Stimulated activated CD4-positive, alpha-beta T cell treated with anti-CD3 and anti-CD28 coated beads, Interleukin-4, amount 100 ng/mL, for 24 hours (primary cell): ENCODE results near the gene ANKRD61.
"Not testable (repeated sequence)": the region's sequence is repeated elsewhere in the genome, so short reads cannot be mapped to it uniquely, and the experiment has no call there.

Experiments used
- DNase-seq: peaks from one replicate; pipeline ENCODE4 v3.0.0-alpha.2; 2020

ANKRD61 gene

DNA sequence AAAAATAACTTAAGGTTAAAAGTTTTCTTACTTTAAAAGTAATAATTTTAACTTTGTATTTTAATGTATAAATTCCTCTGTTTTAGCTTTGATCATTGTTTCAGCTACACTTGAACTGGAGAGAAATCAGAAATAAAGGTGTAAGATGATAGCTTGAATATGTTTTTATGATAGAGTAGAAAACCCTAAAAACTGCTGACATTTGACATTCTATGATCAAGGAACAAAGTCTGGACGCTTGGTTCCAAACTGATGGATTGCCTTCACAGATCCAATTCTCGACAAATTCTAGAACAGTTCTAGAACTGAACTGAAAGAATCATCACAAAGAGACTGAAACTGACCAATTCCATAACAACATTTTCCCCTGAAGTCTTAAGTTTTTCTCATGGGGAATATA, at the start of gene ANKRD61:
ANKRD61 (plus strand) TSS at position 389 of the 400 bp plus-strand sequence; CDS start at position 389, 0 bp downstream.
- no peak for DNase-seq

DNA sequence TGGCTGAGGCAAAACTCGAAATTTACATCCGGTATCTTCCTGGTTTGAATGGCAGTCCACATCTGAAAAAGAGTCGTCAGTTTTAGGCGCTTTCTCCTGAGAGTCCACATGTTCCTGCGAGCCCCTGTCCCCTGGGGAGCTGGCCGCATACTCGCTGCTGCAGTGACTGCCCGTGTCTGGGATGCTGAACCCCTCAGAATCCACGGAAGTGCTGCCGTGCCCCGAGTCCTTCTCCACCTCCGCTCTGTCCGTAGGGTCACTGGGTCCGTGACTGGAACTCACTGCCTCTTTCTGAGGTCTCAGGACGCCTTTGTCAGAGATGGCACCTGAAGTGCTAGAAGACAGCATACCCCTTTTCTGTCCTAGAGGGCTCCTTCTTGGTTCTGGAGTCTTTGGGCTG, 44.1 kb upstream of the ANKRD61 start:
- DNase-seq, result not testable (repeated sequence)

DNA sequence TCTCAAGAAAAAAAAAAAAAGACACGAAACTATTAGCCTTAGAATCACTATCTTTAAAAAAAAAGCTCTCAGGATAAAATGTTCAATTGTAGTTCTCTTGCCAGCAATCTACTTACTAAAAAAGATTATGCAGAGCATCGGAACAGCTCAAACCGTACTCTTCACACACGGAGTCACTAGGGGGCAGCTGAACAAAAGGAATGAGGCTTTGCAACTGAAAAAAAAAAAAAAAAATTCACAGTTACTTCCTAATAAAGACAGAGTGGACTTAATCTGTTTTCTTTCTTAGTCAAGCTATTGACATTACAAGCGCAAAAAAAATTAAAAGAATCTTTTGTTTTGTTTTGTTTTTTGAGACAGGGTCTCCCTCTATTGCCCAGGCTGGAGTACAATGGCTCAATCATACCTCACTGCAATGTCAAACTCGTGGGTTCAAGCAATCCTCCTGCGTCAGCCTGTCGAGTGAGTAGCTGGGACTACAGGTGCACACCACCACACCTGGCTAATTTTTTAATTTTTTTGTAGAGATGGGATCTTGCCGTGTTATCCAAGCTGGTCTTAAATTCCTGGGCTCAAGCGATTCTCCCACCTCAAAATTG, 33.9 kb upstream of the ANKRD61 start:
- DNase-seq, result peak; percentile 43

DNA sequence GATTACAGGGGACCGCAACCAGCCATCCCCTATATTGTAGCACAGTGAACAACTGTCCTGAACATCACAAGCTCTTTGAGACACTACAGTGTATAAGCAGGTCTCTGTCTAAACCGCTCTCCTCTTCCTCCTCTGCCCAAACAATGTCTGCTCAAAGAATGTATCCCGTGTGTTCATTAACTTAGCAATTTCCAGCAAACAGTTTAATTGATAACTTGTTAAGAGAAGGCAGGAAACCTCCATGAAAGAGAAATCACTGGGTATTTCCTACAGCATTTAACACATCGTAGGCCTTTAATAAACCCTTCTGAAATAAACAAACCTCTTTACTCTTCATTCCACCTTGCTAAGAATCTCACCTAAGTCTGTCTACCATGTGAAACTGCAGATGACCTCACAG, 23.8 kb upstream of the ANKRD61 start:
- no peak for DNase-seq

DNA sequence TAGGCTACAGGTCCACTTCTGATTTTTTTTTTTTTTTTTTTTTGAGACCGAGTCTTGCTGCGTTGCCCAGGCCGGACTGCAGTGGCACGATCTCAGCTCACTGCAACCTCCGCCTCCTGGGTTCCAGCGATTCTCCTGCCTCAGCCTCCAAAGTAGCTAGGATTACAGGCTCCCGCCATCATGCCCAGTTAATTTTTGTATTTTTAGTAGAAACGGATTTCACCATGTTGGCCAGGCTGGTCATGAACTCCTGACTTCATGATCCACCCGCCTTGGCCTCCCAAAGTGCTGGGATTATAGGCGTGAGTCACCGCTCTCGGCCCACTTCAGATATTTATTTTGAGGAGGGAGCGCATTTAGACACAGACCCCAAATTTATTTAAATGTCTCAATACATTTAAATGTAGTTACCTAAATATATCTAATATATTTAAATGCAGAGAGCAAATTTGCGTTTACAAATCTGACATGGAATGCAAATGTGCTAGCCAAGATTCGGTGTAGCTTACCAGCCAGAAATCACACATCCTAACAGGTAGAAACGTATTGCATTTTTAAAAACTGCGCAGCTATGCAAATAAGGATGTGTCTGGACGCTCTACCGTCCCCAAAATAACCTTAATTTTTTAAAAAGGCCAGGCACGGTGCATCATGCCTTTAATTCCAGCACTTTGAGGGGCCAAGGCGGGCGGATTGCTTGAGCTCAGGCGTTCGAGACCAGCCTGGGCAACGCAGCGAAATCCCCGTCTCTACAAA, 23.2 kb upstream of the ANKRD61 start:
- not testable (repeated sequence) for DNase-seq

DNA sequence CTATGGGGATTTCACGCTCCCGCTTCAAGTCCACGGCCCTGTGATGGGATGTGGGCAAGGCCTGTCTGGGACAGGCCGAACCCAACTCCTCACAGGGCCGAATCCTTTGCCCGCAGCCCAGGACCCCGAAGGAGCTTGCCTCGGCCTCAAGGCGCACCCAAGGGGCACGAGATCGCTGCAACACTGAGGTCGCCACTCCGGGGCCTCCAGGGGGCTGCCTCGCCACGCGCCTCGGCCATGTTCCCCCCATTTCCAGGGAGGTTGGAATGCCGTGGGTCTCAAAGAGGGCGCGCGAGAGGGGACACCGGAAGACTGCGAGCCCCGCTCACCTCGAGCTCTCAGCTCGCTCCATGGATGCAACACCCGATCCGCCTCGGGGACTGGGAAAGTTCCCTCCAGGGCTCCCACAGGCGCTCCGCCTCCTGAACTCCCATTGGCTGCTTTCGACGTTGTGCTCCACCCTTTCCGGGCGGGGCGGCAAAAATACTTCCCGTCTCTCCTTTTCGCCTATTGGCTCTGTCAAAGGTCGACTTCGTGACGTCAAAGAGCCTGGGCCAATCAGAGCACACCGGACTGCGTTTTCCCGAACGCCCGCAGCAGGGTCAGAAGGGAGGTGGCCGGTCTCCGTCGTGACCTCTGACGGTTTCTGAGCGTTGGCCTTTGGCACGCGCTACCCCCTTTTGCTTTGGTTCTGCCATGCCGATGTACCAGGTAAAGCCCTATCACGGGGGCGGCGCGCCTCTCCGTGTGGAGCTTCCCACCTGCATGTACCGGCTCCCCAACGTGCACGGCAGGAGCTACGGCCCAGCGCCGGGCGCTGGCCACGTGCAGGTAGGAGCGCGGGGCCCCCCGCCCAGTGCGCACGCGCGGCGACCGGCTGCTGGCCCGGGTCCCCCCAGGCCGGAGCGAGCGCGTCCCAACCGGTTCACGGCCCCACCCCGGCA, 22.2 kb upstream of the ANKRD61 start, which contains the start of the genes AIMP2 and PMS2:
AIMP2 (plus strand) TSS at position 605 of the 944 bp plus-strand sequence; CDS start at position 697, 92 bp downstream.
PMS2 (minus strand) TSS at position 382 of the 944 bp plus-strand sequence; CDS start at position 352, 30 bp downstream.
- DNase-seq, result peak; percentile 98

DNA sequence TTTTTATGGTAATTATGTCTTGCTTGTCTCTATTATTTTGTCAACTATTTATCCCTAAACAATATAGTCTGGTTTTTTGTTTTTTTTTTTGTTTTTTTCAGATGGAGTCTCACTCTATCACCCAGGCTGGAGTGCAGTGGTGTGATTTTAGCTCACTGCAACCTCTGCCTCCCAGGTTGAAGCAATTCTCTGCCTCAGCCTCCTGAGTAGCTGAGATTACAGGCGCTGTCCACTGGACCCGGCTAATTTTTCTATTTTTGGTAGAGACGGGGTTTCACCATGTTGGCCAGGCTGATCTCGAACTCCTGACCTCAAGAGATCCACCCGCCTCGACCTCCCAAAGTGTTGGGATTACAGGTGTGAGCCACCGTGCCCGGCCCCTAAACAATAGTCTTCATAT, 20.8 kb upstream of the ANKRD61 start:
- not testable (repeated sequence) for DNase-seq

DNA sequence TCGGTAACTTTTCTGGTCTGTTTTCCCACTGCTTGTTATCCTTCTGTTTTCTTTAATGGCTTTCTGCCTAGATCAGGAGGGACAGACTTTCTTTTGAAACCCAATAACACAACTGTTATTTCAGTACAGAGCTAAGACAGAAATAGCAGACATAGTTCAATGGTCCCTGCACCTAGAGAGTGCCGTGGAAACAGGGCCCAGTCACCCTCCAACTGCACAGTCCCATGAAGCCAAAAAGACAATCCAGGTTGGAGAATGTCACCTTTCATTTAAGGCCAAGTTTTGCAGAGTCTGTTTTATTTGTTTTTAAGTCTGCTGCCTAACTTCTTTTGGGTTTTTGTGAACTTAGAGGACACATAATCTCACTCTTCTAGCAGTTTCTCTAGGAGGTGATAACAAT, 19.6 kb upstream of the ANKRD61 start:
- no peak for DNase-seq

DNA sequence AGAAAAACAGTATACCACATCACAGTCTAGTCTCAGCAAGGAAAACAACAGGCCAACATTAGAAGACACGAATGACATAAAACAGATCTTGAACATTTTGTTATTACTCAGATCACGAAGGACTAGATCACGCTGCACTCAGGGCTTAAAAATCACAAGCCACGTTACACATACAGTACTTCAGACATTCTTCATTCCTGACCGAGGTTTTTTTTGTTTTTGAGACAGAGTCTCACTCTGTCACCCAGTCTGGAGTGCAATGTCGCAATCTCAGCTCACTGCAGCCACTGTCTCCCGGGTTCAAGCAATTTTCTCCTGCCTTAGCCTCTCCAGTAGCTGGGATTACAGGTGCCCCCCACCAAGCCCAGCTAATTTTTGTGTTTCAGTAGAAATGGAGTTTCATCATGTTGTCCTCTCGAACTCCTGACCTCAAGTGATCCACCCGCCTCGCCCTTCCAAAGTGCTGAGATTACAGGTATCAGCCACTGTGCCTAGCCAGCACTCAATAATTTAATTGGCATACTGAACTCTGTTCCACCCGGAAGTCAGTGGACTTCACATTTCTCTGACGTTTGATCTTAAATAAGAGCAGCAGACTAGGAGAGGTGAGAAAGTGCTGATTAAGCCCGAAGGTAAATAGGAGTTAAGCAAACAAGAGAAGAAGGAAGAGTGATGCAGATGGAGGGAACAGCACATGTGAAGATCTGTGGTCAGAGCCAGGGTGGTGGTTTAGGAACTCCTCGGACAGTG, 18.6 kb upstream of the ANKRD61 start:
- DNase-seq, result no peak

DNA sequence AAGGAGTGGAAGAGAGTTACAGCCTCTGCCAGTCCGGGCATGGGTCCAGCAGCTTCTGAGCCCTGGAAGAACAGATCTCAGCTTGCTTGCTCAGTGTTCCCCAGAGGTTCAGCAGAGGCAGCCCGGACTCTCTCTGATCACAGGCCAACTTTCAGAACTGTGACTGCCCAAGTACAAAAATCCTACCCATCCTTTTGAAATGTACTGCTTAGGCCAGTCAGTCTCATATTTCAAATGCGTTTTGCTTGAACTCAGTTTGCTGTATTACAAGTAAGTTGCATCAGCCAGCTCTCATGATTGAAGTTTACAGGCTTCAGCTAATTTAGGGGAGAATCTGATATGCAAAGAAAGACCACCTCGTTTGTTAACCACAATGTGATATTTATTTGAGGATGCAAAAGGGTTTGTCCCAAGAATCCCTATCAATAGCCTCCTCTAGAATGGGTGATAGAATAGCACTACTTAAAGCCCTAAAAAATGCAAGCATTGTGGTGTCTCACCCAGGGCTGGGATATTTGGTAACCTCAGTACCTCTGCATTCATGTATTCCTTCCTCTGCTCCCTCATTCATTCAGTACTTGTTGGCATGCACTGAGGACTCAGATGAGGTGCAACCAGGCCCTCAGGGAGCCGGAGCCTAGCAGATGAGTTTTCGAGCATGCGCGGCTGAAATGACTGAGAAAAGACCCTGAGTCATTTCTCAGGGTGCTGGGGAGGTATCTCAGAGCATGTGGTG, 15.1 kb upstream of the ANKRD61 start:
- no peak for DNase-seq

DNA sequence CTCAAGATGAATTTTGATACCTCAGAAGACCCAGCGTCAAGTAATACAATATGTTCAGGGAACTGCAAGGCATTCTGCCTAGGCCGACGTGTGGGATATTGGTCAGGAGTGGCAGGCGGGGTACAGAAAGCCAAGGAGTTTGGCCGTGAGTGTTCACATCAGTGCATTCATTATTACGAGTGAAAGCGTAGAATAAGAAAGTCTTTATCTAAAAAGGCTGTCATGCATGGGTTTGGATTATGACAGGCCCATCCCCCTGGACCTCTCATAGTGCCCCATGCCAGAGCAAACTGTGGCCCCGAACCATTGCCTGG, 14.6 kb upstream of the ANKRD61 start:
- DNase-seq, result no peak

DNA sequence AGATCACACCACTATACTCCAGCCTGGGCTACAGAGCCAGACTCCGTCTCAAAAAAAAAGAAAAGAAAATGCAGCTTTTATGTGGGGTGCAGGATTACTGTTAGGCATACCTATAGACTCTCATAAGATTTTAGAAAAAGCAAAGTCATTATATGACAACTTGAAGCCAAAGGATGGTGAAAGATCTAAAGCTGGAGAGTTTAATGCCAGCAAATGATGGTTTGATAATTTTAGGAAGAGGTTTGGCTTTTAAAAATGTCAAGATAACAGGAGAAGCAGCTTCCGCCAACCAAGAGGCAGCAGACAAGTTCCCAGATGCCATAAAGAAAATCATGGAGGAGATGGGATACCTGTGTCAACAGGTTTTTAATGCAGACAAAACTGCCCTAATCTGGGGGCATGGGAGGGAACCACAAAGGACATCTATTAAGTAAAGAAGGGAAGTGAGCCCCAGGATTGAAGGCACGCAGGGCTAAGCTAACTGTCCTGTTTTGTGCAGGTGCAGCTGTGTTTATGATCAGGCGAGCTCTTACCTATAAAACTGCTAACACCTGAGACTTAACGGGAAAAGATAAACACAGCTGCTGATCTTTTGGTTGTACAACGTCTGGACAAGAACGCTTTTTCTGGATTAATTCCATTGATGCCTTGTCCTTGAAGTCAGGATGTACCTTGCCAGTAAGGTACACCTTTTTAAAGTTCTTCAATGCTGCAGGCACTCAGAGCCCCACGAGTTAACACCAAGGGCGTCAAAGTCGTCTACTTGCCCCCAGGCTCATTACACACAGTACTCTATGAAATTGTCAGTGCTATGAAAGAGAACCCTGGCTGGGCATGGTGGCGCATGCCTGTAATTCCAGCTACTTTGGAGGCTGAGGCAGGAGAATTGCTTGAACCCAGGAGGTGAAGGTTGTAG, 10.5 kb upstream of the ANKRD61 start:
- no peak for DNase-seq

DNA sequence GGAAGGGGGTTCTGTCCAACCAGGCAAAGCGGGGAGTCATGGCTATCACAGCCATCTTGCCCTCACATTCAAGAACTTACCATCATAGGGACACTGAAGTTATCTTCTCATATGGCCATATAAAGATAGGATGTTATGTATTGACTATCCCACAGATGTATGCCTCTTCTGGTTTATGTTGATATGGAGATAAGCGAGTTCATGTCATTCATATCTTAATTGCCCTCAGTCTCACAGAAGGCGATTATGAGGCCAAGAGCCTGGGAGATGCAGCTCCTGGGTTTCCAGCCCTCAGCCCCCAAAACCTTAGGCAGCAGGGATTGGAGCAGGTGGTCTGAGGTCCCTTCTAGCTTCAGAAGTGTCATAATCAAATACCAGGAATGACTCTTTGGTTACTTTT, 8.5 kb upstream of the ANKRD61 start:
- no peak for DNase-seq

DNA sequence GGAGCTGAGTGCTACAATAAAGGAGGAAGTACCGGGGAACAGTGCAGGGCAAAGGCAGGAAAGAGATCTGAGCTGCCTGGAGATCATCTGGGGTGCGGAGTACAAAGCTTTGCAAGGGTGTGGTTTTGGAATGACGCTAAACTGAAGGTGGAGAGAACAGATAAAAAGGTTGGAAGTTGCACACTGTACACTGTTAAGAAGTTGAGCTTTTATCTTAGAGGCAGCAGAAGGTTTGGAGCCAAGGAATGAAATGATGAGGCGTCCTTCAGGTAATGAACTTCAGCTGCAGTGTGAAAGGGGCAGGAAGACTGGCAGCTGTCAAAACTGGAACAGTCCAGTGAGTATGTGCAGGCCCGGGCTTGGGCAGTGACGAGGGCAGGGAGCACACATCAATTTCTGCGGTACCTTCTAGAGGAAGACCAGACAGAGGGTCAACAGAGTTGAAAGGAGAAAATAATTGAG, 7.2 kb upstream of the ANKRD61 start:
- no peak for DNase-seq

DNA sequence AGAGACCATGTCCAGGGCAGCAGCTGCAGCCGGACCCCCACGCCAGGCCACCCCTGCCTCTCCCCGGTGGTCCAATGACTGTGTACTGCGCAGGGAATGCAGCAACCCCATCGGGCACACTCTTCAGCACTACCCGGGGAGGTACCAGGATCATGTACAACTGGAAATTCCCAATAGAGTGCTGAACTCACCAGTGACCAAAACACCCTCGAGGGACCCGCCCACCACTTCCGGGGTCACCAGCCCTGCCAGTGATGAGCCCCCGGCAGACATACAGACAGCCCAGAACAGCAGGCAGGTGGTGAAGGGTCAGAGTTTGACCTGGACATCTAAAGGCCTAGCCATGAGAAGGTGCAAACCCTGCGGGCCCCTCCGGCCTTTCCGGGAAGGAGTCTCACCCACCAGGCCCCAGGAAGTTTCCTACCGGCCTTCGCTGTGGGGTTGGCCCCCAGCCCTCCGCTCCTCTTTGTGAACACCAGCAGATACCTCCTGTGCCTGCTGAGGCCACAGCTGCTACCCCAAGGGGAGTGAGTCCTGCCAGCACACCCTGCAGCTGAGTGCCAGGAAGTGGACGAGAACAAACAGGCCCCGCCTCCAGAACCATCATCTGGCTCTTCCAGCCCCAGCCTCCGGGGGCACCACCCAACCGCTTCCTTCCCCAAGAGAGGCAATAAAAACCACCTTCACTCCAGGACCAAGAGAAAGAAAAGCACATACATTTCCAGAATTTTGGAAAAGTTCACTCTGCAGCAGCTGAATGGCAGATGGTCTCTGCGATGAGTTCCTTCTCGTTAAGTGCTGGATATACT, 5.0 kb upstream of the ANKRD61 start:
- peak; percentile 58 for DNase-seq

DNA sequence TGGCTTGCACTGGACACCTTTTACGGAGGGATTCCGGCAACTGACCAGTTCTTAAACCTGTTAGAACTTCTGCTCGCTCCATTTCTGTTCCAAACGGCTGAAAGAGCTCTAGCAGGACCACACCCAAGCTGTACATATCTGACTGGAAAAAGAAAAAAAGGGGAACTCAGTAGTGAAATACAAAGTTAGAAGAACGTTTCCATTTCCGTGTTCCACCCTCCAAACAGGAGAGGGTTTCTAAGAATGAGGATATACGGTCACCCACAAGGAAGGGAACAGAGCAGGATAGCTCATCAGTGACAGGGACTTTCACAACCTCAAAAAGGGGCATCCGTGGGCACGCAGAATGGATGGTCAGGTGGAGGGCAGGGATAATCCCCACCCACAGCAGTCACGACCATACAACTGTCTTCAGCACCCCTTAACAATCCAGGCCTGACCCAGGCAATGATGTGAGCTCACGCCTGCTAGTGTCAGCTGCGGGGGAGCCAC, 4.3 kb upstream of the ANKRD61 start:
- no peak for DNase-seq

DNA sequence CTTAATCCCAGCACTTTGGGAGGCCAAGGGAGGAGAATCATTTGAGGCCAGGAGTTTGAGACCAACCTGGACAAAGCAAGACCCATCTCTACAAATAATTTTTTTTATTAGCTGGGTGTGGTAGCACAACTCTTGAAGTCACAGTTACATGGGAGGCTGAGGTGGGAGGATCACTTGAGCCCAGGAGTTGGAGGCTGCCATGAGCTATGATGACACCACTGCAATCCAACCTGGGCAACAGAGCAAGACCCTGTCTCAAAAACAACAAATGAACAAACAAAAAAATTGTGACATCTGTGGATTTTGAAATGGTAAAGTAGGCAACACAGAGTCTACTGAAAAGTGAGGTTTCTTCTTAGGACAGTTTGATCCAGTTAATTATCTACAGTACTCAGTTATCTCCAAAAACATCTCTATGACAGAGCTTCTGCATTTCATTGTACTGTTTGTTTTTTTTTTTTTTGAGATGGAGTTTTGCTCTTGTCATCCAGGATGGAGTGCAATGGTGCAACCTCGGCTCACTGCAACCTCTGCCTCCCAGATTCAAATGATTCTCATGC, 3.3 kb upstream of the ANKRD61 start:
- no peak for DNase-seq

DNA sequence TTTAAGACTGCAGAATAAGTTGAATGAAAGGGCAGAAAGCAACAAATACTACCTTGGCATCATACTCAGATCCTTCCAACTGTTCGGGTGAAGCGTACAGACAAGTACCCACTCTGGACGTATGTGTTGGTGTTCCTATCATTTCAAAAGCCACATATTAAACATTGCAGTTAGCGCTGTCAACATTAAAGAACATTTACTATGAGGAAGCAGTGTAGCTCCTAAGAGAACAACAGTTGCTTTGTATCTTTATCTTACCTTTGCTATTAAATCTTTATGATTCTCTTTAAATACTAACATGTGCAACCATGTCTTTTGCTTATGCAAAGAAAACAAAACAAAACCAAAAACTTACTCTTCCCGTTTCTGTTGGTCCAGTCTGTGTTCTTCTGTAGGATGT, 2.6 kb upstream of the ANKRD61 start:
- DNase-seq, result no peak

DNA sequence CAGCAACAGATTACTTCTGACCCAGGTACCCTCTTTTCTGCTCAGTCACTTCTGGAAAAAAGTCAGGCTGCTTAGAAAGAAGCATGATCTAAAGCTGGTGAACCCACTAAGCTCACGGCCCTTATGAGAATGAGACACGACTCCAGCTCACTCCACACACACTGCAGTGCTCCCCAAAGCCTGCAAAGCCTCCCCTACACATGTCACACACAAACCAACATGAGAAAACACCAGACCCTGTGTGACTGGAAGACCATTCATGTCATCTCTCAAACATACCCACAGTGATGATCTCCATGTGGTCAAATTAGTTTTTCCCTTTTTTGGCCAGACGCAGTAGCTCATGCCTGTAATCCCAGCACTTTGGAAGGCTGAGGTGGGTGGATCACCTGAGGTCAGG, 391 bp downstream of the ANKRD61 start:
- no peak for DNase-seq
